Measurements from ENCODE around the gene GLIS1.

The GLIS1 gene

GRCh38 chr1:53626616-53627015 is 112.3 kb downstream of the GLIS1 start:
- Histone ChIP-seq H3K9me2 (replicated peaks; ENCODE audit: insufficient read depth, low read length) (no peaks in the 10 kb centered on the region), H3K9me3 (ENCODE audit: insufficient read depth, low read length) (no peaks in the 10 kb centered on the region), H3K36me3 (ENCODE audit: low read length) (no peaks in the 10 kb centered on the region), H2AFZ (ENCODE audit: low read depth, low read length, severe bottlenecking) (no peak overlapping the region), H3F3A (ENCODE audit: insufficient read depth) (no peaks in the 10 kb centered on the region), H3K4me3 (ENCODE audit: insufficient read depth, low read length, poor library complexity, severe bottlenecking) (no peak overlapping the region), H3K27me3 (ENCODE audit: low read length) (no peaks in the 10 kb centered on the region), H3K4me2 (ENCODE audit: low read depth, low read length, poor library complexity, severe bottlenecking) (no peak overlapping the region), H3K27ac (ENCODE audit: low read depth, low read length) (no peak overlapping the region), H4K20me1 (ENCODE audit: low read depth, low read length) (no peaks in the 10 kb centered on the region), H3K79me2 (ENCODE audit: insufficient read depth, low read length) (no peaks in the 10 kb centered on the region), H3K9ac (ENCODE audit: low read length) (no peak overlapping the region)
- TF ChIP-seq EZH2phosphoT487 (conservative IDR thresholded peaks at IDR 0.05; ENCODE audit: low read length) (no peak), CTCF (IDR thresholded peaks at IDR 0.05; ENCODE audit: insufficient read depth, low read length, poor library complexity, severe bottlenecking) (no peak)

GRCh38 chr1:53625766-53626520 is 113.0 kb downstream of the GLIS1 start:
- H3K9me2 ChIP-seq (replicated peaks; ENCODE audit: insufficient read depth, low read length), result no peaks in the 10 kb centered on the region
- H3K9ac ChIP-seq (ENCODE audit: low read length), result no peak overlapping the region
- H3K79me2 ChIP-seq (ENCODE audit: insufficient read depth, low read length), result no peaks in the 10 kb centered on the region
- no peaks in the 10 kb centered on the region for H4K20me1 ChIP-seq (ENCODE audit: low read depth, low read length)
- no peak overlapping the region for H3K4me3 ChIP-seq (ENCODE audit: insufficient read depth, low read length, poor library complexity, severe bottlenecking)
- no peak overlapping the region for H2AFZ ChIP-seq (ENCODE audit: low read depth, low read length, severe bottlenecking)
- no peak overlapping the region for H3K27ac ChIP-seq (ENCODE audit: low read depth, low read length)
- H3K9me3 ChIP-seq (ENCODE audit: insufficient read depth, low read length), result no peaks in the 10 kb centered on the region
- TF ChIP-seq CTCF (IDR thresholded peaks at IDR 0.05; ENCODE audit: insufficient read depth, low read length, poor library complexity, severe bottlenecking) (no peak), EZH2phosphoT487 (conservative IDR thresholded peaks at IDR 0.05; ENCODE audit: low read length) (no peak)
- H3K4me2 ChIP-seq (ENCODE audit: low read depth, low read length, poor library complexity, severe bottlenecking), result no peak overlapping the region
- H3K27me3 ChIP-seq (ENCODE audit: low read length), result no peaks in the 10 kb centered on the region
- H3F3A ChIP-seq (ENCODE audit: insufficient read depth), result no peaks in the 10 kb centered on the region
- H3K36me3 ChIP-seq (ENCODE audit: low read length), result no peaks in the 10 kb centered on the region

- no peaks in the 10 kb centered on the region for H3K36me3 ChIP-seq (ENCODE audit: low read length)
- no peak overlapping the region for H3K4me2 ChIP-seq (ENCODE audit: low read depth, low read length, poor library complexity, severe bottlenecking)
- no peaks in the 10 kb centered on the region for H3K9me2 ChIP-seq (replicated peaks; ENCODE audit: insufficient read depth, low read length)
- H3K27me3 ChIP-seq (ENCODE audit: low read length), result no peaks in the 10 kb centered on the region
- H3K79me2 ChIP-seq (ENCODE audit: insufficient read depth, low read length), result no peaks in the 10 kb centered on the region
- H3K9me3 ChIP-seq (ENCODE audit: insufficient read depth, low read length), result no peaks in the 10 kb centered on the region
- TF ChIP-seq EZH2phosphoT487 (conservative IDR thresholded peaks at IDR 0.05; ENCODE audit: low read length), result no peak
- TF ChIP-seq CTCF (IDR thresholded peaks at IDR 0.05; ENCODE audit: insufficient read depth, low read length, poor library complexity, severe bottlenecking), result no peak
- no peaks in the 10 kb centered on the region for H4K20me1 ChIP-seq (ENCODE audit: low read depth, low read length)
- no peak overlapping the region for H3K9ac ChIP-seq (ENCODE audit: low read length)
- no peak overlapping the region for H3K4me3 ChIP-seq (ENCODE audit: insufficient read depth, low read length, poor library complexity, severe bottlenecking)
- H3F3A ChIP-seq (ENCODE audit: insufficient read depth), result no peaks in the 10 kb centered on the region
- H3K27ac ChIP-seq (ENCODE audit: low read depth, low read length), result no peak overlapping the region
- no peak overlapping the region for H2AFZ ChIP-seq (ENCODE audit: low read depth, low read length, severe bottlenecking)
Observed at GRCh38 chr1:53625049-53625448, 113.9 kb downstream of the GLIS1 start.
